ENCODE results near the gene SMCO1.
A peak's percentile ranks its signal among the peaks of the same experiment; 100 is the strongest.

The SMCO1 gene

DNA sequence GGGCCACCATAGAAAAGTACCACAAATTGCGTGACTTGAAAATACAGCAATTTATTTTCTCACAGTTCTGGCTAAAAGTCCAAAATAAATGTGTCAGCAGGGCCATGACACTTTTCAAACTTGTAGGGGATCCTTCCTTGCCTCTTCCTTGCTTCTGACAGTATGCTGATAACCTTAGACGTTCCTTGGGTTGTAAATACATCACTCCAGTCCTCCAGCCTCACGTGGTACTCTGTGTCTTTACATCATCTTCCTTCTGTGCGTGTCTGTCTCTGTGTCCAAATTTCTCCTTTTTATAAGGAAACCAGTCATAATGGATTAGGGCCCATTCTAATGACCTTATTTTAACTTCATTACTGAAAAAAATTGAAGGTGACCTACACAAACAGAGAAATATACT is 19.0 kb downstream of the SMCO1 start:
- Histone ChIP-seq H3K36me3 (ENCODE audit: control insufficient read depth in 2 of 2, insufficient read depth in 1 of 2, low read length in 2 of 2) (no peaks in the 10 kb centered on the region), H3K4me1 (ENCODE audit: control insufficient read depth, insufficient read depth, low read length) (no peaks in the 10 kb centered on the region), H3K4me3 (ENCODE audit: low read depth, low read length) (no peak overlapping the region), H3K27ac (ENCODE audit: extremely low read depth, low read depth, low read length) (no peak overlapping the region), H3K9me3 (ENCODE audit: control insufficient read depth, insufficient read depth, low read depth, low read length) (no peaks in the 10 kb centered on the region)
- TF ChIP-seq, protein P1, sequence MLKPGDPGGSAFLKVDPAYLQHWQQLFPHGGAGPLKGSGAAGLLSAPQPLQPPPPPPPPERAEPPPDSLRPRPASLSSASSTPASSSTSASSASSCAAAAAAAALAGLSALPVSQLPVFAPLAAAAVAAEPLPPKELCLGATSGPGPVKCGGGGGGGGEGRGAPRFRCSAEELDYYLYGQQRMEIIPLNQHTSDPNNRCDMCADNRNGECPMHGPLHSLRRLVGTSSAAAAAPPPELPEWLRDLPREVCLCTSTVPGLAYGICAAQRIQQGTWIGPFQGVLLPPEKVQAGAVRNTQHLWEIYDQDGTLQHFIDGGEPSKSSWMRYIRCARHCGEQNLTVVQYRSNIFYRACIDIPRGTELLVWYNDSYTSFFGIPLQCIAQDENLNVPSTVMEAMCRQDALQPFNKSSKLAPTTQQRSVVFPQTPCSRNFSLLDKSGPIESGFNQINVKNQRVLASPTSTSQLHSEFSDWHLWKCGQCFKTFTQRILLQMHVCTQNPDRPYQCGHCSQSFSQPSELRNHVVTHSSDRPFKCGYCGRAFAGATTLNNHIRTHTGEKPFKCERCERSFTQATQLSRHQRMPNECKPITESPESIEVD (tag by site-specific recombination; IDR thresholded peaks at IDR 0.05) = 0 out of 2 replicates have a peak, but pooled peaks have one; percentile 15
- TF ChIP-seq, protein P2, sequence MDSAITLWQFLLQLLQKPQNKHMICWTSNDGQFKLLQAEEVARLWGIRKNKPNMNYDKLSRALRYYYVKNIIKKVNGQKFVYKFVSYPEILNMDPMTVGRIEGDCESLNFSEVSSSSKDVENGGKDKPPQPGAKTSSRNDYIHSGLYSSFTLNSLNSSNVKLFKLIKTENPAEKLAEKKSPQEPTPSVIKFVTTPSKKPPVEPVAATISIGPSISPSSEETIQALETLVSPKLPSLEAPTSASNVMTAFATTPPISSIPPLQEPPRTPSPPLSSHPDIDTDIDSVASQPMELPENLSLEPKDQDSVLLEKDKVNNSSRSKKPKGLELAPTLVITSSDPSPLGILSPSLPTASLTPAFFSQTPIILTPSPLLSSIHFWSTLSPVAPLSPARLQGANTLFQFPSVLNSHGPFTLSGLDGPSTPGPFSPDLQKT (IDR thresholded peaks at IDR 0.05; ENCODE audit: borderline replicate concordance, low read depth, low read length) = no peak
- CTCF ChIA-PET = no interaction called here
- POLR2A ChIA-PET = no interaction called here

DNA sequence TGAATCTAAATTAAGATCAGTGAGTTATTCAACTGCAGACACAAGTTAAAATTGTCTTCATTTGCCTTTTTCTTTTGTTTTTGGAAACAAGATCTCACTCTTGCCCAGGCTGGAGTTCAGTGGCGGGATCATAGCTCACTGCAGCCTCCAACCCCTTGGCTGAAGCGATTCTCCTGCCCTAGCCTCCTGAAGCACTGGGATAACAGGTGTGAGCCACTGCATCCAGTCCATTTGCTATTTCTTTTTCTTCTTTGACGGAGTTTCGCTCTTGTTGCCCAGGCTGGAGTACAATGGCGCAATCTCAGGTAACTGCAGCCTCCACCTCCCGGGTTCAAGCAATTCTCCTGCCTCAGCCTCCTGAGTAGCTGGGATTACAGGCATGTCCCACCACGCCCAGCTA is 21.9 kb downstream of the SMCO1 start:
- ChIA-PET CTCF (interaction anchor here (1.1 kb wide), 1 partner anchor 9 kb away, joined by 5 read pairs; no protein-coding TSS in a partner anchor), POLR2A (no interaction called here)
- H3K4me3 ChIP-seq (ENCODE audit: low read depth, low read length) = no peak overlapping the region
- H3K27ac ChIP-seq (ENCODE audit: extremely low read depth, low read depth, low read length) = no peak overlapping the region
- TF ChIP-seq ZNF302 (tag by site-specific recombination; IDR thresholded peaks at IDR 0.05; ENCODE audit: low read depth) (no peak), ZNF10 (tag by site-specific recombination; IDR thresholded peaks at IDR 0.05) (no peak), ZNF133 (tag by site-specific recombination; IDR thresholded peaks at IDR 0.05) (no peak), ZNF214 (tag by site-specific recombination; IDR thresholded peaks at IDR 0.05; ENCODE audit: borderline replicate concordance) (no peak), ZNF350 (tag by site-specific recombination; IDR thresholded peaks at IDR 0.05) (no peak), ZNF830 (tag by site-specific recombination; IDR thresholded peaks at IDR 0.05; ENCODE audit: low read depth) (no peak), SP2 (tag by site-specific recombination; IDR thresholded peaks at IDR 0.05) (no peak), ZNF677 (tag by site-specific recombination; IDR thresholded peaks at IDR 0.05) (no peak), ZNF544 (tag by site-specific recombination; IDR thresholded peaks at IDR 0.05) (no peak), ZNF175 (tag by site-specific recombination; IDR thresholded peaks at IDR 0.05) (no peak), ZNF624 (tag by site-specific recombination; IDR thresholded peaks at IDR 0.05) (no peak), ZNF701 (tag by site-specific recombination; IDR thresholded peaks at IDR 0.05) (no peak)
- TF ChIP-seq, protein P3, sequence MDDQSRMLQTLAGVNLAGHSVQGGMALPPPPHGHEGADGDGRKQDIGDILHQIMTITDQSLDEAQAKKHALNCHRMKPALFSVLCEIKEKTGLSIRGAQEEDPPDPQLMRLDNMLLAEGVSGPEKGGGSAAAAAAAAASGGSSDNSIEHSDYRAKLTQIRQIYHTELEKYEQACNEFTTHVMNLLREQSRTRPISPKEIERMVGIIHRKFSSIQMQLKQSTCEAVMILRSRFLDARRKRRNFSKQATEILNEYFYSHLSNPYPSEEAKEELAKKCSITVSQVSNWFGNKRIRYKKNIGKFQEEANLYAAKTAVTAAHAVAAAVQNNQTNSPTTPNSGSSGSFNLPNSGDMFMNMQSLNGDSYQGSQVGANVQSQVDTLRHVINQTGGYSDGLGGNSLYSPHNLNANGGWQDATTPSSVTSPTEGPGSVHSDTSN (CRISPR knock-in tag; IDR thresholded peaks at IDR 0.05) = no peak
- TF ChIP-seq, protein P4, sequence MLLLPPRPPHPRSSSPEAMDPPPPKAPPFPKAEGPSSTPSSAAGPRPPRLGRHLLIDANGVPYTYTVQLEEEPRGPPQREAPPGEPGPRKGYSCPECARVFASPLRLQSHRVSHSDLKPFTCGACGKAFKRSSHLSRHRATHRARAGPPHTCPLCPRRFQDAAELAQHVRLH (tag by site-specific recombination; IDR thresholded peaks at IDR 0.05) = no peak
- TF ChIP-seq, protein P5, sequence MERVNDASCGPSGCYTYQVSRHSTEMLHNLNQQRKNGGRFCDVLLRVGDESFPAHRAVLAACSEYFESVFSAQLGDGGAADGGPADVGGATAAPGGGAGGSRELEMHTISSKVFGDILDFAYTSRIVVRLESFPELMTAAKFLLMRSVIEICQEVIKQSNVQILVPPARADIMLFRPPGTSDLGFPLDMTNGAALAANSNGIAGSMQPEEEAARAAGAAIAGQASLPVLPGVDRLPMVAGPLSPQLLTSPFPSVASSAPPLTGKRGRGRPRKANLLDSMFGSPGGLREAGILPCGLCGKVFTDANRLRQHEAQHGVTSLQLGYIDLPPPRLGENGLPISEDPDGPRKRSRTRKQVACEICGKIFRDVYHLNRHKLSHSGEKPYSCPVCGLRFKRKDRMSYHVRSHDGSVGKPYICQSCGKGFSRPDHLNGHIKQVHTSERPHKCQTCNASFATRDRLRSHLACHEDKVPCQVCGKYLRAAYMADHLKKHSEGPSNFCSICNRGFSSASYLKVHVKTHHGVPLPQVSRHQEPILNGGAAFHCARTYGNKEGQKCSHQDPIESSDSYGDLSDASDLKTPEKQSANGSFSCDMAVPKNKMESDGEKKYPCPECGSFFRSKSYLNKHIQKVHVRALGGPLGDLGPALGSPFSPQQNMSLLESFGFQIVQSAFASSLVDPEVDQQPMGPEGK (tag by site-specific recombination; IDR thresholded peaks at IDR 0.05) = no peak
- TF ChIP-seq, protein P6, sequence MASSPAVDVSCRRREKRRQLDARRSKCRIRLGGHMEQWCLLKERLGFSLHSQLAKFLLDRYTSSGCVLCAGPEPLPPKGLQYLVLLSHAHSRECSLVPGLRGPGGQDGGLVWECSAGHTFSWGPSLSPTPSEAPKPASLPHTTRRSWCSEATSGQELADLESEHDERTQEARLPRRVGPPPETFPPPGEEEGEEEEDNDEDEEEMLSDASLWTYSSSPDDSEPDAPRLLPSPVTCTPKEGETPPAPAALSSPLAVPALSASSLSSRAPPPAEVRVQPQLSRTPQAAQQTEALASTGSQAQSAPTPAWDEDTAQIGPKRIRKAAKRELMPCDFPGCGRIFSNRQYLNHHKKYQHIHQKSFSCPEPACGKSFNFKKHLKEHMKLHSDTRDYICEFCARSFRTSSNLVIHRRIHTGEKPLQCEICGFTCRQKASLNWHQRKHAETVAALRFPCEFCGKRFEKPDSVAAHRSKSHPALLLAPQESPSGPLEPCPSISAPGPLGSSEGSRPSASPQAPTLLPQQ (tag by site-specific recombination; IDR thresholded peaks at IDR 0.05) = no peak
- H3K4me1 ChIP-seq (ENCODE audit: control insufficient read depth, insufficient read depth, low read length) = no peaks in the 10 kb centered on the region
- H3K9me3 ChIP-seq (ENCODE audit: control insufficient read depth, insufficient read depth, low read depth, low read length) = no peaks in the 10 kb centered on the region
- H3K36me3 ChIP-seq (ENCODE audit: control insufficient read depth in 2 of 2, insufficient read depth in 1 of 2, low read length in 2 of 2) = no peaks in the 10 kb centered on the region
